ENCODE measurements around the gene CDC34. TPM values are rescaled to one million over a fixed set of nuclear protein-coding genes. Genes with fewer than 3 reads are reported as not detected.
A peak's percentile ranks its signal among the peaks of the same experiment; 100 is the strongest.

The CDC34 gene
- total and polyA plus RNA-seq, 9 of the 15 experiments (the other 6 are each of a cell fraction or from before 2014, with no cell fraction given): 0.80 to 203 (median 65.5) TPM

DNA sequence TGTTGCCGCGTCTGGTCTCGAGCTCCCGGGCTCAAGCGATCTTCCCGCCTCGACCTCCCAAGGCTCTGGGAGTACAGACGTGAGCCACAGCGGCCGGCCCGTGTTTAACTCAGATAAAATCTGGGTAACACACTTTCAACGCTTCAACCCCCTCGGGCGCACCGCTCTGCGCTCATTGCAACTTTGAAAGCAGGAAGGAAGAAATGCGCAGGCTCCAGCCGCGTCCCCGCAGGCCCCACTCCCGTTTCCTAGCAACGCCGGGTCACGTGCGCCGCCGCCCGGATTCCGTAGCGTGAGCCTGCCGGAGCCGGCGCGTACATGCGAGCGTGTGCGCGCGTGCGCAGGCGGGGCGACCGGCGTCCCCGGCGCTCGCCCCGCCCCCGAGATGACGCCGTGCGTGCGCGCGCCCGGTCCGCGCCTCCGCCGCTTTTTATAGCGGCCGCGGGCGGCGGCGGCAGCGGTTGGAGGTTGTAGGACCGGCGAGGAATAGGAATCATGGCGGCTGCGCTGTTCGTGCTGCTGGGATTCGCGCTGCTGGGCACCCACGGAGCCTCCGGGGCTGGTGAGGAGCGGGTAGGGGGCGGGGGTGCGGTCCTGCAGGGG is 40.7 kb downstream of the CDC34 start, which contains the start of gene BSG (continued):
- TF ChIP-seq POLR2AphosphoS2 (IDR thresholded peaks at IDR 0.05; ENCODE audit: low read length) (peak; percentile 72; the same call in 1 of the 2 replicates), THRB (CRISPR knock-in tag; conservative IDR thresholded peaks at IDR 0.05) (no peak), CSDE1 (IDR thresholded peaks at IDR 0.05) (peak in 1 of 2 experiments; percentile 78; a peak in 2 of 4 replicates), ATF3 (IDR thresholded peaks at IDR 0.05) (no peak), ATF3 (CRISPR knock-in tag; conservative IDR thresholded peaks at IDR 0.05) (no peak), MTA3 (IDR thresholded peaks at IDR 0.05; ENCODE audit: borderline replicate concordance) (peak; percentile 97), NCOA4 (IDR thresholded peaks at IDR 0.05; ENCODE audit: partially characterized antibody) (no peak), ZKSCAN1 (IDR thresholded peaks at IDR 0.05; ENCODE audit: low read depth, low read length) (no peak), XRCC5 (IDR thresholded peaks at IDR 0.05; ENCODE audit: low read depth, low read length) (peak; percentile 19; the same call in 1 of the 2 replicates), GTF2A2 (tag; IDR thresholded peaks at IDR 0.05) (peak; percentile 74; the same call in 1 of the 2 replicates), CBFA2T3 (IDR thresholded peaks at IDR 0.05) (peak; percentile 47; the same call in 1 of the 2 replicates), ZNF644 (tag; IDR thresholded peaks at IDR 0.05; ENCODE audit: low read depth) (peak; percentile 69; the same call in 1 of the 2 replicates), ARID4B (CRISPR knock-in tag; IDR thresholded peaks at IDR 0.05) (peak; percentile 39; the same call in 1 of the 2 replicates), PURB (CRISPR knock-in tag; IDR thresholded peaks at IDR 0.05; ENCODE audit: low read depth) (no peak), E2F3 (CRISPR knock-in tag; IDR thresholded peaks at IDR 0.05) (no peak), COPS2 (conservative IDR thresholded peaks at IDR 0.05) (no peak), NFIC (IDR thresholded peaks at IDR 0.05) (no peak), NEUROD1 (IDR thresholded peaks at IDR 0.05; ENCODE audit: borderline replicate concordance, low read depth, low read length, partially characterized antibody) (no peak), TAF1 (IDR thresholded peaks at IDR 0.05; ENCODE audit: control insufficient read depth, extremely low read depth, insufficient read depth, low read length, severe bottlenecking) (peak; percentile 97), JUN (IDR thresholded peaks at IDR 0.05; ENCODE audit: borderline replicate concordance, low read depth, low read length) (no peak), JUN (CRISPR knock-in tag; IDR thresholded peaks at IDR 0.05; ENCODE audit: borderline replicate concordance) (no peak)
- TF ChIP-seq, protein P1, sequence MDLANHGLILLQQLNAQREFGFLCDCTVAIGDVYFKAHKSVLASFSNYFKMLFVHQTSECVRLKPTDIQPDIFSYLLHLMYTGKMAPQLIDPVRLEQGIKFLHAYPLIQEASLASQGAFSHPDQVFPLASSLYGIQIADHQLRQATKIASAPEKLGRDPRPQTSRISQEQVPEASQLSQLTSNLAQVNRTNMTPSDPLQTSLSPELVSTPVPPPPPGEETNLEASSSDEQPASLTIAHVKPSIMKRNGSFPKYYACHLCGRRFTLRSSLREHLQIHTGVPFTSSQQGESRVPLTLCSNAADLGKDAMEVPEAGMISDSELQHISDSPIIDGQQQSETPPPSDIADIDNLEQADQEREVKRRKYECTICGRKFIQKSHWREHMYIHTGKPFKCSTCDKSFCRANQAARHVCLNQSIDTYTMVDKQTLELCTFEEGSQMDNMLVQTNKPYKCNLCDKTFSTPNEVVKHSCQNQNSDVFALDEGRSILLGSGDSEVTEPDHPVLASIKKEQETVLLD (IDR thresholded peaks at IDR 0.05): peak; percentile 90

Measured in K562 (cell line).